SIG-M5 treated with dmso at 0.1 percent for 504 hours (cell line): ENCODE results near the gene VEZF1.

Experiments used
- DNase-seq: peaks from one replicate; lab custom pipeline; 2025; ENCODE audit not compliant: unreplicated experiment; lab: John Stamatoyannopoulos, UW

The VEZF1 gene

GRCh38 chr17:57930239-57930638 lies 57.8 kb downstream of the VEZF1 start:
- no peak for DNase-seq

DNA sequence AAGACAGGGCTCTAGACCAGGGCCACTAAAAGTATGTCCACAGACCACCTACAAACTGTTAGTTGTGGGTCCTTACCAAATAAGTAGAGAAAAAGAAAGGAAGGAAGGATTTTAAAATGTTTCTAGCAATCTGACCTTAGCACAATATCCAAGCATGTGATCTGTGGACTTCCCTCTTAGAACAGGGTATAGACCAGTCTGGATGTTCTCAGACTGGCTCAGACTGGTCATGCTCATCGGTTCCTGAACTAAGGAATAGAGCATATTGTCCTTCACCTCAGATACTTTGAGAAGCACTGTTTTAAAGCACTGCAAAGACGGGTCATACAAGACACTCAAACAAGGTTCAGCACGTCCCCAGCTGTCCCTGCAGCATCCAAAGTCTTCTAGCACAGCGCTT lies 58.7 kb downstream of the VEZF1 start:
- DNase-seq, result no peak

- no peak for DNase-seq
Measured at GRCh38 chr17:57928928-57929327, 59.1 kb downstream of the VEZF1 start.

GRCh38 chr17:57927048-57927723 lies 60.9 kb downstream of the VEZF1 start:
- peak; percentile 23 for DNase-seq

DNA sequence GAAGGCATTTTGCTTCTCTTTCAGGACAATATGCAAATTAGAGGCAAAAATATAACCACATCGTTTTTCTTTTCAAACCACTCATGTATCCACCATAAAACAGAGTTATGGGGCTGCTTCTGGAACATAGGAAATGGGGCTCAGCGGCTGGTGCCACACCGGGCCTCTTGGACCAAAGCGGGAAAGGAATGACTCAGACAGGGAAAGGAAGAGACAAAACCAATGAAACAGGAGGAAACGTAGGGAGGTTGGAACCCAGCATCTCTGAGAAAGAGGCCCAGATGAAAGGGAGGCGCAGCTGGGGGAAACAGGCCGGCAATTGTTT lies 61.4 kb downstream of the VEZF1 start:
- no peak for DNase-seq

DNA sequence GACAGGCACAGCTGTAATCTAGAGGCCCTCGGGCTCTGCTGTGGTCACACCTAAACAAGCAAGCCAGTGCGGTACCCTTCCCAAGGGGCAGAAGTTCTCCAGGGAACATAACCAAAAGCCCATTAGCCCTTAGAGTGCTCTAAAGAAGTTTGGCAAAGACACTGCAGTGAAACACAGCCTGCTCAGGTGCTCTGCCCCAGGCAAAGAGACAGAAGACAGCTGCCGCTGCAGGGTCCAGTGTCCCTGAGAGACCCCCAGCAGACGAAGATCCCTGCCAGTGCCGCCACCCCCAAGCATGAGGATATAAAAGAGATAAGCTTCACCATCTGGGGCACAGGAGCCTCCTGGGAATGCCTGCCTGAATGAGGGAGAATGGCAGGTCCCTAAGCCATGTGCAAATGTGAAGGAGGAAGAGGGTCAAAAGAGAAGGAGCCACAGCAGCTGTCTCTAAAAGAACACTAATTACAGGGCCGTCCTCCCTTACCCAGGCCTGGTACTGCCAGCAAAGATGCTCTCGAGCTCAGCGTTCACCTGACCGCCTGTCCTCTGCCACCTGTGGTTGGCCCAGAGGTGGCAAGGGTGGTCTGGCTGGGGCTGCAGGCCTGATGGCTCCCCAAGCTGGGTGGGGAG lies 62.6 kb downstream of the VEZF1 start:
- no peak for DNase-seq

GRCh38 chr17:57924677-57925076 lies 63.4 kb downstream of the VEZF1 start:
- no peak for DNase-seq
